Choroid plexus epithelial cell (primary cell): ENCODE measurements around the gene EIF4E3.

Source experiments
- DNase-seq: peaks from one replicate; pipeline ENCODE4 v3.0.0-alpha.2; 2010; ENCODE audit warnings: low read depth
- H3K4me3 ChIP-seq: 2 replicates; pipeline ENCODE4 v1.5.1; 2011; ENCODE audit warnings: low read depth, mild to moderate bottlenecking, control low read depth, low read length, moderate library complexity
- CTCF ChIP-seq: conservative IDR thresholded peaks from 2 replicates; pipeline ENCODE4 v1.5.1; 2011; ENCODE audit warnings: low read depth, mild to moderate bottlenecking, control low read depth, inconsistent platforms, low read length, moderate library complexity

EIF4E3 gene

GRCh38 chr3:71723452-71724170 lies 1.6 kb downstream of the EIF4E3 start:
- no peak overlapping the region for H3K4me3 ChIP-seq
- no peak for DNase-seq
- no peak for TF ChIP-seq CTCF

GRCh38 chr3:71722693-71723092 lies 2.5 kb downstream of the EIF4E3 start:
- no peak overlapping the region for H3K4me3 ChIP-seq
- TF ChIP-seq CTCF = no peak
- DNase-seq = no peak

GRCh38 chr3:71721651-71722157 lies 3.5 kb downstream of the EIF4E3 start:
- H3K4me3 ChIP-seq = no peak overlapping the region
- DNase-seq = no peak
- TF ChIP-seq CTCF = no peak

GRCh38 chr3:71721002-71721401 lies 4.2 kb downstream of the EIF4E3 start:
- no peak for TF ChIP-seq CTCF
- H3K4me3 ChIP-seq = no peak overlapping the region

GRCh38 chr3:71718072-71718471 lies 7.1 kb downstream of the EIF4E3 start:
- no peak overlapping the region for H3K4me3 ChIP-seq
- DNase-seq = no peak
- no peak for TF ChIP-seq CTCF

More at GRCh38 chr3:71721002-71721401, 4.2 kb downstream of the EIF4E3 start:
- DNase-seq = no peak

- no peak overlapping the region for H3K4me3 ChIP-seq
- DNase-seq = no peak
- TF ChIP-seq CTCF = no peak
These were observed 10.6 kb downstream of the EIF4E3 start for GRCh38 chr3:71714595-71714994.

GRCh38 chr3:71713041-71713440 lies 12.2 kb downstream of the EIF4E3 start:
- no peak for DNase-seq
- TF ChIP-seq CTCF = no peak
- H3K4me3 ChIP-seq = no peak overlapping the region
